Caco-2 (cell line): ENCODE measurements around the gene C2orf72. TPM values are rescaled to one million over a fixed set of nuclear protein-coding genes. Genes with fewer than 3 reads are reported as not detected.
"Not testable (repeated sequence)": the region's sequence is repeated elsewhere in the genome, so short reads cannot be mapped to it uniquely, and the experiment has no call there.

ENCODE experiments used
- BruUV-seq: library from RNA; stranded (reverse); fragments of 400-500 nt; replicated peaks from 2 replicates; lab custom pipeline; 2021; lab: Mats Ljungman, UMichigan
- CTCF ChIA-PET: fragments of 300-600 bp; sonication (Branson Sonifier 250); formaldehyde crosslinking; loops from one replicate; lab custom pipeline; 2022; ENCODE audit warnings: antibody characterized with exemption; lab: Charles Lee
- POLR2A ChIA-PET: fragments of 300-600 bp; sonication (Branson Sonifier 250); formaldehyde crosslinking; loops from one replicate; lab custom pipeline; 2022; ENCODE audit warnings: antibody characterized with exemption; lab: Charles Lee
- DNase-seq, 2 experiments: peaks; one replicate each; pipeline versions ENCODE4 v3.0.0 to v3.0.0-alpha.2; 2020 to 2022
- H3K27me3 ChIP-seq: replicated peaks from 2 replicates; pipeline ENCODE4 v1.6.0; 2011; ENCODE audit warnings: low read length; ENCODE audit not compliant: control insufficient read depth, insufficient read depth
- H3K36me3 ChIP-seq: 2 replicates; pipeline ENCODE4 v1.5.1; 2011; ENCODE audit warnings: low read length; ENCODE audit not compliant: control insufficient read depth, insufficient read depth
- H3K4me1 ChIP-seq: fragments of 250-450 bp; sonication (Bioruptor Pico); 2 replicates; pipeline ENCODE4 v1.5.1; 2020; ENCODE audit warnings: mild to moderate bottlenecking
- H3K4me3 ChIP-seq: 2 replicates; pipeline ENCODE4 v1.5.1; 2011; ENCODE audit warnings: low read depth, mild to moderate bottlenecking, control low read depth, low read length
- H3K9me3 ChIP-seq: fragments of 250-450 bp; sonication (Bioruptor Pico); 2 replicates; pipeline ENCODE4 v1.5.1; 2020; ENCODE audit warnings: mild to moderate bottlenecking, moderate library complexity
- H3K27ac Mint-ChIP-seq: one replicate; pipeline ENCODE4 v1.8.0; 2022; ENCODE audit warnings: mixed read lengths; ENCODE audit not compliant: unreplicated experiment
- H3K27me3 Mint-ChIP-seq: one replicate; pipeline ENCODE4 v1.8.0; 2022; ENCODE audit warnings: mixed read lengths; ENCODE audit not compliant: insufficient read depth, unreplicated experiment
- H3K36me3 Mint-ChIP-seq: one replicate; pipeline ENCODE4 v1.8.0; 2022; ENCODE audit warnings: mild to moderate bottlenecking, mixed read lengths; ENCODE audit not compliant: insufficient read depth, unreplicated experiment
- H3K4me1 Mint-ChIP-seq: one replicate; pipeline ENCODE4 v1.8.0; 2022; ENCODE audit warnings: low read depth, mixed read lengths; ENCODE audit not compliant: unreplicated experiment
- H3K4me3 Mint-ChIP-seq: one replicate; pipeline ENCODE4 v1.8.0; 2022; ENCODE audit warnings: mild to moderate bottlenecking, moderate library complexity, mixed read lengths; ENCODE audit not compliant: unreplicated experiment
- H3K9me3 Mint-ChIP-seq: one replicate; pipeline ENCODE4 v1.8.0; 2022; ENCODE audit warnings: mixed read lengths; ENCODE audit not compliant: unreplicated experiment
- CTCF ChIP-seq, 2 experiments: fragments of 200-600 bp in 1 of 2; IDR thresholded peaks; 1 replicate in 1 of 2; 2 replicates in 1 of 2; pipeline versions ENCODE4 v1.5.1 to v1.8.0; 2011 to 2022; ENCODE audit warnings: antibody characterized with exemption in 1 of 2, control low read depth in 1 of 2, inconsistent platforms in 1 of 2, low read depth in 1 of 2, low read length in 1 of 2, mild to moderate bottlenecking in 1 of 2, moderate library complexity in 1 of 2; ENCODE audit not compliant: insufficient read depth in 1 of 2, severe bottlenecking in 1 of 2, unreplicated experiment in 1 of 2
- intact Hi-C: fragments of 100-400 bp; cut with micrococcal nuclease; formaldehyde crosslinking; loops from one replicate; pipeline ENCODE4 v1.10.0; 2022; ENCODE audit not compliant: unreplicated experiment
- total RNA-seq: library from RNA; stranded (reverse); gene quantifications from 2 replicates; pipeline ENCODE4 v1.2.3, GENCODE V29; 2022

Gene C2orf72
- total RNA-seq, 1 experiment from 2014 or later: 105 TPM

- no peaks in the 10 kb centered on the region; the same call in 1 of the 2 replicates for H3K36me3 ChIP-seq
- ChIA-PET CTCF (no interaction called here), POLR2A (no interaction called here)
- Mint-ChIP-seq H3K9me3 (no peaks in the 10 kb centered on the region), H3K27ac (no peak overlapping the region), H3K4me1 (peaks cover 14% of the 10 kb centered on the region), H3K27me3 (no peaks in the 10 kb centered on the region), H3K4me3 (no peak overlapping the region), H3K36me3 (peaks cover 63% of the 10 kb centered on the region)
- DNase-seq: no peak
- no TSS peak for BruUV-seq
- intact Hi-C loops: no loop called here
- H3K4me1 ChIP-seq: peaks cover 7% of the 10 kb centered on the region
- H3K27me3 ChIP-seq: no peaks in the 10 kb centered on the region
- H3K9me3 ChIP-seq: no peaks in the 10 kb centered on the region
- H3K4me3 ChIP-seq: no peak overlapping the region
- TF ChIP-seq CTCF (IDR thresholded peaks at IDR 0.05; ENCODE audit: insufficient read depth in 1 of 2, low read depth in 1 of 2, low read length in 1 of 2, severe bottlenecking in 1 of 2, unreplicated experiment in 1 of 2): no peak
These were observed 28.6 kb downstream of the C2orf72 start for GRCh38 chr2:231065966-231066365.

- H3K9me3 ChIP-seq, BruUV-seq, DNase-seq, POLR2A ChIA-PET, H3K4me3 ChIP-seq, H3K27me3 Mint-ChIP-seq, intact Hi-C loops, H3K27me3 ChIP-seq, H3K4me1 ChIP-seq, H3K4me3 Mint-ChIP-seq, H3K9me3 Mint-ChIP-seq, H3K36me3 ChIP-seq: not testable (repeated sequence)
- CTCF ChIA-PET: interaction anchor here (1.2 kb wide), 1 partner anchor 15 kb away, joined by 3 read pairs; no protein-coding TSS in a partner anchor
- peak overlapping the region; percentile 33 for H3K27ac Mint-ChIP-seq
- peaks cover 14% of the 10 kb centered on the region for H3K4me1 Mint-ChIP-seq
- peaks cover 63% of the 10 kb centered on the region for H3K36me3 Mint-ChIP-seq
These were observed 30.2 kb downstream of the C2orf72 start for GRCh38 chr2:231067531-231067930.

GRCh38 chr2:231068525-231069222 lies 31.4 kb downstream of the C2orf72 start:
- TF ChIP-seq CTCF (IDR thresholded peaks at IDR 0.05; ENCODE audit: insufficient read depth in 1 of 2, low read depth in 1 of 2, low read length in 1 of 2, severe bottlenecking in 1 of 2, unreplicated experiment in 1 of 2): no peak
- ChIA-PET CTCF (interaction anchor here (1.2 kb wide), 1 partner anchor 16 kb away, joined by 3 read pairs; no protein-coding TSS in a partner anchor), POLR2A (no interaction called here)
- H3K4me1 ChIP-seq: peaks cover 7% of the 10 kb centered on the region
- intact Hi-C loops: no loop called here
- no peaks in the 10 kb centered on the region for H3K27me3 ChIP-seq
- Mint-ChIP-seq H3K27ac (no peak overlapping the region), H3K9me3 (no peaks in the 10 kb centered on the region), H3K4me1 (peaks cover 14% of the 10 kb centered on the region), H3K36me3 (peaks cover 63% of the 10 kb centered on the region), H3K27me3 (no peaks in the 10 kb centered on the region), H3K4me3 (peak overlapping the region; percentile 13)
- no peak overlapping the region for H3K4me3 ChIP-seq
- H3K9me3 ChIP-seq: no peaks in the 10 kb centered on the region
- BruUV-seq: no TSS peak
- H3K36me3 ChIP-seq: no peaks in the 10 kb centered on the region
- DNase-seq: peak; percentile 35 to 45
